Fibroblast of pulmonary artery (primary cell): ENCODE data around the gene COG3.

Experiments used
- DNase-seq: peaks from one replicate; pipeline ENCODE4 v3.0.0-alpha.2; 2010; ENCODE audit warnings: low read depth
- H3K4me3 ChIP-seq: replicated peaks from 2 replicates; pipeline ENCODE4 v1.5.1; 2011; ENCODE audit warnings: low read depth, mild to moderate bottlenecking, control low read depth, low read length, moderate library complexity
- CTCF ChIP-seq: IDR thresholded peaks from 2 replicates; pipeline ENCODE4 v1.5.1; 2011; ENCODE audit warnings: mild to moderate bottlenecking, control low read depth, low read length, inconsistent platforms; ENCODE audit errors: missing control alignments

The COG3 gene

GRCh38 chr13:45546410-45546765, 81.6 kb downstream of the COG3 start:
- H3K4me3 ChIP-seq = no peak overlapping the region
- DNase-seq = no peak
- no peak for TF ChIP-seq CTCF

- TF ChIP-seq CTCF = no peak
- no peak overlapping the region for H3K4me3 ChIP-seq
- DNase-seq = no peak
Measured at GRCh38 chr13:45548281-45548680, 83.5 kb downstream of the COG3 start.

- TF ChIP-seq CTCF = no peak
- DNase-seq = no peak
- no peak overlapping the region for H3K4me3 ChIP-seq
Measured at GRCh38 chr13:45554604-45555109, 89.9 kb downstream of the COG3 start.

- peak; percentile 47 for DNase-seq
- TF ChIP-seq CTCF = no peak
- H3K4me3 ChIP-seq = no peak overlapping the region
Measured at GRCh38 chr13:45564133-45564776, 99.5 kb downstream of the COG3 start.

GRCh38 chr13:45565331-45565730, 100.6 kb downstream of the COG3 start:
- H3K4me3 ChIP-seq = no peak overlapping the region
- no peak for TF ChIP-seq CTCF
- no peak for DNase-seq

- no peak overlapping the region for H3K4me3 ChIP-seq
- no peak for DNase-seq
- TF ChIP-seq CTCF = no peak
Measured at GRCh38 chr13:45575146-45575829, 110.5 kb downstream of the COG3 start.

- no peak for DNase-seq
- TF ChIP-seq CTCF = no peak
Measured at GRCh38 chr13:45575830-45576180, 111.1 kb downstream of the COG3 start.

More at GRCh38 chr13:45575830-45576180, 111.1 kb downstream of the COG3 start:
- H3K4me3 ChIP-seq = no peak overlapping the region
